ENCODE results near the gene AAK1. TPM values are rescaled to one million over a fixed set of nuclear protein-coding genes. Genes with fewer than 3 reads are reported as not detected.

Gene AAK1
- total and polyA plus RNA-seq, 10 of the 15 experiments (the other 5 are each of a cell fraction or from before 2014, with no cell fraction given) = 2.9 to 41.4 (median 17.5) TPM

GRCh38 chr2:69637923-69638322, 5.6 kb downstream of the AAK1 start:
- ChIA-PET SMC1A (ENCODE audit: uncharacterized antibody, unreplicated experiment) (interaction anchor here (0.7 to 2.8 kb wide), 8 partner anchors 9 to 252 kb away, joined by 3 to 9 read pairs (median 4); no protein-coding TSS in a partner anchor), RAD21 (ENCODE audit: unreplicated experiment) (interaction anchor here (0.7 to 2.2 kb wide), 4 partner anchors 9 to 261 kb away, joined by 3 to 9 read pairs (median 6); no protein-coding TSS in a partner anchor), POLR2A (interaction anchor here (0.7 to 1.8 kb wide), 3 partner anchors 10 to 55 kb away, joined by 3 to 4 read pairs (median 4); no protein-coding TSS in a partner anchor), CTCF (interaction anchor here (0.9 to 4.0 kb wide), 6 partner anchors 9 to 86 kb away, joined by 3 to 25 read pairs (median 12); no protein-coding TSS in a partner anchor)
- no peak for DNase-seq (ENCODE audit: low read depth, low spot score)
- in situ Hi-C loops (cut with MboI) = no loop called here
- Histone ChIP-seq H3K9ac (ENCODE audit: control insufficient read depth, insufficient read depth, low read length) (no peak overlapping the region), H4K20me1 (ENCODE audit: control insufficient read depth, insufficient read depth) (no peaks in the 10 kb centered on the region), H2AFZ (ENCODE audit: control insufficient read depth, low read depth, low read length) (no peak overlapping the region), H3K4me1 (ENCODE audit: control insufficient read depth, insufficient read depth, low read length) (peaks cover 12% of the 10 kb centered on the region), H3K4me3 (0 out of 2 replicates have a peak overlapping the region, but pooled peaks have one; percentile 39), H3K79me2 (ENCODE audit: control insufficient read depth, insufficient read depth, low read length) (peaks cover 64% of the 10 kb centered on the region), H3K27ac (ENCODE audit: control insufficient read depth, insufficient read depth) (no peak overlapping the region; the same call in 1 of the 2 replicates), H3K27me3 (replicated peaks in 1 of 2; ENCODE audit: control insufficient read depth in 2 of 2, insufficient read depth in 2 of 2, low read length in 1 of 2) (no peaks in the 10 kb centered on the region), H3K4me2 (ENCODE audit: control insufficient read depth, insufficient read depth) (peak overlapping the region; percentile 73), H3K36me3 (ENCODE audit: control insufficient read depth in 2 of 2, insufficient read depth in 2 of 2, low read length in 1 of 2) (0 out of 4 replicates have a peak, but pooled peaks cover 0 to 6% of the 10 kb centered on the region in 2 experiments), H3K9me3 (replicated peaks; ENCODE audit: control insufficient read depth, insufficient read depth, low read length) (no peaks in the 10 kb centered on the region)
- no peak for FAIRE-seq
- 76% methylated on average over 3 of the region's 3 CpGs for WGBS (ENCODE audit: insufficient coverage, insufficient replicate concordance, low lambda C conversion rate, missing lambda C conversion rate)
- BruUV-seq (replicated peaks) = no TSS peak
- ATAC-seq = no peak
- TF ChIP-seq ZNF274 (IDR thresholded peaks at IDR 0.05; ENCODE audit: insufficient read depth, insufficient read length) = no peak
- no peak for TF ChIP-seq ZBTB40 (IDR thresholded peaks at IDR 0.05; ENCODE audit: borderline replicate concordance)
- TF ChIP-seq ZNF24 (IDR thresholded peaks at IDR 0.05) = no peak
- no peak for TF ChIP-seq MXI1 (IDR thresholded peaks at IDR 0.05; ENCODE audit: low read depth, low read length)
- TF ChIP-seq NKRF (conservative IDR thresholded peaks at IDR 0.05) = no peak
- no peak for TF ChIP-seq E2F8 (IDR thresholded peaks at IDR 0.05; ENCODE audit: low read depth, partially characterized antibody)
- no peak for TF ChIP-seq SIX5 (IDR thresholded peaks at IDR 0.05; ENCODE audit: low read depth, low read length, severe bottlenecking)
- no peak for TF ChIP-seq RAD21 (IDR thresholded peaks at IDR 0.05; ENCODE audit: insufficient read depth, low read depth, low read length)
- no peak for TF ChIP-seq FOXM1 (IDR thresholded peaks at IDR 0.05; ENCODE audit: low read depth, low read length)
- no peak for TF ChIP-seq KDM1A (IDR thresholded peaks at IDR 0.05; ENCODE audit: borderline replicate concordance)
- TF ChIP-seq EGR1 (IDR thresholded peaks at IDR 0.05; ENCODE audit: borderline replicate concordance in 1 of 2, low read depth in 2 of 2, low read length in 2 of 2) = no peak
- TF ChIP-seq SMC3 (IDR thresholded peaks at IDR 0.05; ENCODE audit: borderline replicate concordance, low read length) = no peak
- no peak for TF ChIP-seq RAD51 (IDR thresholded peaks at IDR 0.05)
- no peak for TF ChIP-seq NR2C1 (IDR thresholded peaks at IDR 0.05)
- intact Hi-C loops (cut with micrococcal nuclease; ENCODE audit: unreplicated experiment) = no loop called here

Data from GM12878 (cell line).